Natural killer cell (primary cell): ENCODE results near the gene CNOT8. TPM values are rescaled to one million over a fixed set of nuclear protein-coding genes. Genes with fewer than 3 reads are reported as not detected.

Experiments used
- ATAC-seq, 3 donors: fragments of 150-1000 bp in 2 of 3; fragments of 200-7000 bp in 1 of 3; cut with Tn5 transposase; 1 replicate in 1 of 3; 2 replicates in 2 of 3; pipeline ENCODE4 v1.10.0; 2021; ENCODE audit warnings: mild to moderate bottlenecking in 2 of 3, moderate library complexity in 2 of 3
- DNase-seq, 2 donors: peaks; one replicate each; pipeline versions ENCODE4 v3.0.0 to v3.0.0-alpha.2; 2013 to 2021; ENCODE audit warnings: mixed read lengths in 1 of 2
- H3K27ac ChIP-seq: one replicate; pipeline ENCODE4 v1.5.1; 2013; ENCODE audit warnings: mild to moderate bottlenecking, low read length
- H3K27me3 ChIP-seq: one replicate; pipeline ENCODE4 v1.6.1; 2013; ENCODE audit warnings: low read length; ENCODE audit not compliant: control insufficient read depth, insufficient read depth
- H3K36me3 ChIP-seq: one replicate; pipeline ENCODE4 v1.6.1; 2013; ENCODE audit warnings: low read length; ENCODE audit not compliant: control insufficient read depth, insufficient read depth
- H3K4me1 ChIP-seq: one replicate; pipeline ENCODE4 v1.6.1; 2013; ENCODE audit warnings: low read length; ENCODE audit not compliant: control insufficient read depth, insufficient read depth
- H3K4me3 ChIP-seq: one replicate; pipeline ENCODE4 v1.5.1; 2013; ENCODE audit warnings: low read length
- H3K9me3 ChIP-seq: one replicate; pipeline ENCODE4 v1.6.1; 2013; ENCODE audit warnings: low read length; ENCODE audit not compliant: control insufficient read depth, insufficient read depth
- H3K27ac Mint-ChIP-seq, 2 donors: one replicate each; pipeline ENCODE4 v1.8.0; 2022; ENCODE audit warnings: mild to moderate bottlenecking in 2 of 2, mixed read lengths in 2 of 2, moderate library complexity in 1 of 2
- H3K27me3 Mint-ChIP-seq, 2 donors: one replicate each; pipeline ENCODE4 v1.8.0; 2022; ENCODE audit warnings: low read depth in 2 of 2, mixed read lengths in 2 of 2
- H3K36me3 Mint-ChIP-seq: one replicate; pipeline ENCODE4 v1.8.0; 2022; ENCODE audit warnings: mixed read lengths
- H3K4me1 Mint-ChIP-seq, 2 donors: one replicate each; pipeline ENCODE4 v1.8.0; 2022; ENCODE audit warnings: mixed read lengths in 2 of 2
- H3K4me3 Mint-ChIP-seq: one replicate; pipeline ENCODE4 v1.8.0; 2022; ENCODE audit warnings: mild to moderate bottlenecking, moderate library complexity, mixed read lengths
- H3K9me3 Mint-ChIP-seq, 2 donors: one replicate each; pipeline ENCODE4 v1.8.0; 2022; ENCODE audit warnings: mixed read lengths in 2 of 2
- CTCF ChIP-seq: fragments of 200-600 bp; IDR thresholded peaks from one replicate; pipeline ENCODE4 v1.8.0; 2022; ENCODE audit warnings: antibody characterized with exemption
- WGBS: methylation state at CpG from one replicate; pipeline ENCODE4 v1.1.7; 2013; ENCODE audit warnings: missing lambda C conversion rate; ENCODE audit not compliant: insufficient coverage; 5-methylcytosine and 5-hydroxymethylcytosine counted together
- intact Hi-C: fragments of 100-400 bp; cut with micrococcal nuclease; formaldehyde crosslinking; loops from one replicate; pipeline ENCODE4 v1.14.2; 2022
- total RNA-seq, 4 donors: library from RNA; stranded (reverse); fragments of 120-200 nt in 1 of 4; gene quantifications; one replicate each; pipeline versions ENCODE4 v1.2.3 to v1.2.4, GENCODE V29; 2013 to 2022

The CNOT8 gene
- total RNA-seq, 3 donors from 2014 or later (not counting 1 experiment from before 2014, with no cell fraction given): 115 to 128 (median 124) TPM

- no peaks in the 10 kb centered on the region for H3K4me1 ChIP-seq
- H3K9me3 ChIP-seq: peaks cover 4% of the 10 kb centered on the region
- no peak overlapping the region for H3K27ac Mint-ChIP-seq
- DNase-seq: no peak
- no peaks in the 10 kb centered on the region for H3K9me3 Mint-ChIP-seq
- H3K27ac ChIP-seq: no peak overlapping the region
- ATAC-seq: no peak
- H3K27me3 ChIP-seq: no peaks in the 10 kb centered on the region
- H3K27me3 Mint-ChIP-seq: no peaks in the 10 kb centered on the region
- peaks cover 57% of the 10 kb centered on the region for H3K36me3 ChIP-seq
- no peak for TF ChIP-seq CTCF
- no peak overlapping the region for H3K4me3 ChIP-seq
- WGBS: 100% methylated on average over 3 of the region's 5 CpGs
- peaks cover 49% of the 10 kb centered on the region for H3K36me3 Mint-ChIP-seq
- intact Hi-C loops: no loop called here
- H3K4me1 Mint-ChIP-seq: peaks cover 0 to 5% of the 10 kb centered on the region in 2 donors
- H3K4me3 Mint-ChIP-seq: no peak overlapping the region
Measured at GRCh38 chr5:154873791-154874331, 15.4 kb downstream of the CNOT8 start.

GRCh38 chr5:154878642-154879335 lies 20.4 kb downstream of the CNOT8 start:
- ATAC-seq: no peak
- Mint-ChIP-seq H3K4me1 (no peaks in the 10 kb centered on the region), H3K27ac (no peak overlapping the region), H3K27me3 (no peaks in the 10 kb centered on the region), H3K4me3 (no peak overlapping the region), H3K9me3 (peaks cover 0 to 3% of the 10 kb centered on the region in 2 donors), H3K36me3 (peaks cover 39% of the 10 kb centered on the region)
- TF ChIP-seq CTCF: no peak
- Histone ChIP-seq H3K4me1 (no peaks in the 10 kb centered on the region), H3K4me3 (no peak overlapping the region), H3K9me3 (peaks cover 8% of the 10 kb centered on the region), H3K27me3 (no peaks in the 10 kb centered on the region), H3K27ac (no peak overlapping the region), H3K36me3 (peaks cover 31% of the 10 kb centered on the region)
- WGBS: over 99% methylated on average over 14 of the region's 14 CpGs
- intact Hi-C loops: no loop called here
- no peak for DNase-seq

- Mint-ChIP-seq H3K27me3 (no peaks in the 10 kb centered on the region), H3K9me3 (peaks cover 0 to 8% of the 10 kb centered on the region in 2 donors), H3K36me3 (peaks cover 46% of the 10 kb centered on the region), H3K4me3 (no peak overlapping the region), H3K4me1 (no peaks in the 10 kb centered on the region), H3K27ac (no peak overlapping the region)
- 90% methylated on average over 3 of the region's 4 CpGs for WGBS
- intact Hi-C loops: no loop called here
- Histone ChIP-seq H3K27me3 (no peaks in the 10 kb centered on the region), H3K4me3 (no peak overlapping the region), H3K27ac (no peak overlapping the region), H3K9me3 (peaks cover 17% of the 10 kb centered on the region), H3K36me3 (peaks cover 13% of the 10 kb centered on the region), H3K4me1 (no peaks in the 10 kb centered on the region)
- no peak for TF ChIP-seq CTCF
- ATAC-seq (no peak), DNase-seq (no peak)
Measured at GRCh38 chr5:154881986-154882385, 23.6 kb downstream of the CNOT8 start.

- Mint-ChIP-seq H3K9me3 (peaks cover 0 to 5% of the 10 kb centered on the region in 2 donors), H3K27me3 (no peaks in the 10 kb centered on the region), H3K36me3 (peaks cover 61% of the 10 kb centered on the region), H3K4me3 (no peak overlapping the region), H3K4me1 (no peaks in the 10 kb centered on the region), H3K27ac (no peak overlapping the region)
- no peak for ATAC-seq
- Histone ChIP-seq H3K4me3 (no peak overlapping the region), H3K4me1 (no peaks in the 10 kb centered on the region), H3K9me3 (peaks cover 9% of the 10 kb centered on the region), H3K36me3 (peaks cover 31% of the 10 kb centered on the region), H3K27me3 (no peaks in the 10 kb centered on the region), H3K27ac (no peak overlapping the region)
- no peak for DNase-seq
- intact Hi-C loops: no loop called here
- WGBS: 99% methylated on average over 8 of the region's 8 CpGs
- no peak for TF ChIP-seq CTCF
Measured at GRCh38 chr5:154884424-154884823, 26.0 kb downstream of the CNOT8 start.
